Esophagus squamous epithelium (tissue), 4 donors: ENCODE data around the gene ST3GAL3.

Experiments
- POLR2A ChIP-seq, 4 donors: fragments of 450-650 bp; IDR thresholded peaks; one replicate each; pipeline ENCODE4 v1.6.1; 2017; ENCODE audit warnings: antibody characterized with exemption in 4 of 4, mild to moderate bottlenecking in 4 of 4, moderate library complexity in 3 of 4
- TF ChIP-seq, protein P1 (sequence below), 6 experiments: fragments of 450-650 bp in 4 of 6; fragments of 200-600 bp in 2 of 6; sonication (generic) in 2 of 6; IDR thresholded peaks; one replicate each; pipeline ENCODE4 v1.5.1; 2016 to 2019; ENCODE audit warnings: antibody characterized with exemption in 6 of 6, mild to moderate bottlenecking in 4 of 6, moderate library complexity in 4 of 6

DNA sequence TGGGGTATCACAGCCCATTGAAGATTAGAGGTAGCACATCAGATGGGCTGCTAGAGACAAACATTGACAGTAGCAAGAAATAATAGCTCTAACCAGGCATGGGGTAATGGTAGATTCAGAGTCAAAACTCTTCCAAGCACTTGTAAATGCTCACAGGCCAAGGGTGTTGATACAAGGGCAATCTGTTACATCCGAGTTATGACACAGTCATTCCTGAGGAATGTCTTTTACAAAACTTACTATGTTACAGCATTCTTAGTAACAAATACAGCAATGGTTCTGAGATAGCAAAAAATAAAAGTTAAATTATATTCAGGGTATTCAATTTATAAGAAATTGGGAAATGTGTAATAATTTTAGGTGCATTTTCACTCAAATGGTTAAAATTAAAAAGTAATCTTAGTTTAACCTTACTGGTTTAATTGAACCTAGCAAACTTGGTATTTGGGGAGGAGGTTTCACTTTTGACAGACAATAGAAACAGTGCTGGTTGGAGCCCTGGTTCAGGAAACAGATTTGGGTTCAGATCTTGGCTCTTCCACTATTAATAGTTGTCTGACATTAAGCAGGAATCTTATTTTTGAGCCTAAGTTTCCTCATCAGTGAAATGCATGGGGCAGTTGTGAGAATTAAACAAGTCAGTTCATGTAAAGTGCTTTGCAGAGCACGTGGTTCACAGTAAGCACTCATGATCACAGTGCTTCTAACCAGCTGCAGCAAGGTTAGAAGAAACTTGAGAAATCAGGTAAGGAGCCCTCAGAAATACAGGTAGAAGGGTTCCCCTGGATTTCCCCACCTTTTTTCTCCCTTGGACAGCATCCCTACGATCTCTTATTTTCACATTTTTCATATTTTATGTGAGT lies 4.4 kb downstream of the ST3GAL3 start:
- TF ChIP-seq POLR2A (IDR thresholded peaks at IDR 0.05): no peak
- TF ChIP-seq, protein P1, sequence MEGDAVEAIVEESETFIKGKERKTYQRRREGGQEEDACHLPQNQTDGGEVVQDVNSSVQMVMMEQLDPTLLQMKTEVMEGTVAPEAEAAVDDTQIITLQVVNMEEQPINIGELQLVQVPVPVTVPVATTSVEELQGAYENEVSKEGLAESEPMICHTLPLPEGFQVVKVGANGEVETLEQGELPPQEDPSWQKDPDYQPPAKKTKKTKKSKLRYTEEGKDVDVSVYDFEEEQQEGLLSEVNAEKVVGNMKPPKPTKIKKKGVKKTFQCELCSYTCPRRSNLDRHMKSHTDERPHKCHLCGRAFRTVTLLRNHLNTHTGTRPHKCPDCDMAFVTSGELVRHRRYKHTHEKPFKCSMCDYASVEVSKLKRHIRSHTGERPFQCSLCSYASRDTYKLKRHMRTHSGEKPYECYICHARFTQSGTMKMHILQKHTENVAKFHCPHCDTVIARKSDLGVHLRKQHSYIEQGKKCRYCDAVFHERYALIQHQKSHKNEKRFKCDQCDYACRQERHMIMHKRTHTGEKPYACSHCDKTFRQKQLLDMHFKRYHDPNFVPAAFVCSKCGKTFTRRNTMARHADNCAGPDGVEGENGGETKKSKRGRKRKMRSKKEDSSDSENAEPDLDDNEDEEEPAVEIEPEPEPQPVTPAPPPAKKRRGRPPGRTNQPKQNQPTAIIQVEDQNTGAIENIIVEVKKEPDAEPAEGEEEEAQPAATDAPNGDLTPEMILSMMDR (IDR thresholded peaks at IDR 0.05): no peak
